HepG2 (cell line): ENCODE results near the gene BMF. TPM values are rescaled to one million over a fixed set of nuclear protein-coding genes. Genes with fewer than 3 reads are reported as not detected.
A peak's percentile ranks its signal among the peaks of the same experiment; 100 is the strongest.

ENCODE experiments used
- BCL6 ChIP-seq: IDR thresholded peaks from 2 replicates; pipeline ENCODE4 v1.6.1; 2016; ENCODE audit warnings: missing genetic modification reagents, missing compliant biosample characterization
- CBX5 ChIP-seq: sonication (generic); formaldehyde crosslinking; IDR thresholded peaks from 2 replicates; pipeline ENCODE4 v1.4.0; 2020; ENCODE audit warnings: missing genetic modification reagents, borderline replicate concordance
- FOXC1 ChIP-seq: sonication (generic); formaldehyde crosslinking; IDR thresholded peaks from 2 replicates; pipeline ENCODE4 v1.8.0; 2022; ENCODE audit warnings: mild to moderate bottlenecking, missing genetic modification reagents, borderline replicate concordance
- HNF4G ChIP-seq, 2 experiments: sonication (generic) in 1 of 2; formaldehyde crosslinking in 1 of 2; IDR thresholded peaks; 2 replicates each; pipeline versions ENCODE4 v1.4.0 to v1.6.1; 2011 to 2020; ENCODE audit warnings: borderline replicate concordance in 2 of 2, low read depth in 2 of 2, mild to moderate bottlenecking in 2 of 2, low read length in 1 of 2, missing genetic modification reagents in 1 of 2, moderate library complexity in 1 of 2
- HNRNPL ChIP-seq: fragments of 200-400 bp; formaldehyde crosslinking; IDR thresholded peaks from 2 replicates; pipeline ENCODE4 v1.6.1; 2017; ENCODE audit warnings: mild to moderate bottlenecking, low read depth, low read length
- NCOA2 ChIP-seq: sonication (generic); formaldehyde crosslinking; IDR thresholded peaks from 2 replicates; pipeline ENCODE4 v1.8.0; 2022; ENCODE audit warnings: inconsistent platforms
- RXRB ChIP-seq: IDR thresholded peaks from 2 replicates; pipeline ENCODE4 v1.6.1; 2016; ENCODE audit warnings: borderline replicate concordance, missing genetic modification reagents, missing compliant biosample characterization
- ZNF563 ChIP-seq: sonication (generic); formaldehyde crosslinking; IDR thresholded peaks from 2 replicates; pipeline ENCODE4 v1.8.0; 2022; ENCODE audit warnings: mild to moderate bottlenecking, moderate library complexity, missing genetic modification reagents
- ZNF572 ChIP-seq: sonication (generic); formaldehyde crosslinking; IDR thresholded peaks from 2 replicates; pipeline ENCODE4 v1.5.1; 2020; ENCODE audit warnings: mild to moderate bottlenecking, missing genetic modification reagents
- polyA plus RNA-seq, 8 experiments: library from polyadenylated mRNA; depleted of rRNA in 3 of 8; stranded (reverse) in 7 of 8; unstranded in 1 of 8; fragments of >200 nt; fragmentation: Illumina TruSeq in 4 of 8; extraction: Trizol in 4 of 8; gene quantifications; 2 replicates each; pipeline versions ENCODE4 v1.2.1 to v1.2.3, GENCODE V29; 2011 to 2016; ENCODE audit warnings: low read depth in 4 of 8, missing spikeins in 1 of 8, mixed read lengths in 1 of 8; ENCODE audit not compliant: insufficient read depth in 1 of 8
- total RNA-seq, 5 experiments: library from RNA; depleted of rRNA; stranded (reverse); fragments of >200 nt; fragmentation: Illumina TruSeq; extraction: Trizol; gene quantifications; 2 replicates each; pipeline ENCODE4 v1.2.3, GENCODE V29; 2016; ENCODE audit warnings: low read depth in 1 of 5
- TF ChIP-seq, protein P1 (sequence below): sonication (generic); formaldehyde crosslinking; IDR thresholded peaks from 2 replicates; pipeline ENCODE4 v1.5.0; 2020; ENCODE audit warnings: mild to moderate bottlenecking, missing genetic modification reagents, borderline replicate concordance
- TF ChIP-seq, protein P2 (sequence below): sonication (generic); formaldehyde crosslinking; IDR thresholded peaks from 2 replicates; pipeline ENCODE4 v1.5.1; 2020; ENCODE audit warnings: missing genetic modification reagents, mild to moderate bottlenecking, borderline replicate concordance
- TF ChIP-seq, protein P3 (sequence below): sonication (generic); formaldehyde crosslinking; IDR thresholded peaks from 2 replicates; pipeline ENCODE4 v1.5.0; 2020; ENCODE audit warnings: mild to moderate bottlenecking, missing genetic modification reagents, borderline replicate concordance

BMF gene
- total and polyA plus RNA-seq, 2 of the 13 experiments (the other 11 are each of a cell fraction or from before 2014, with no cell fraction given), result 8.7 to 15.9 TPM

DNA sequence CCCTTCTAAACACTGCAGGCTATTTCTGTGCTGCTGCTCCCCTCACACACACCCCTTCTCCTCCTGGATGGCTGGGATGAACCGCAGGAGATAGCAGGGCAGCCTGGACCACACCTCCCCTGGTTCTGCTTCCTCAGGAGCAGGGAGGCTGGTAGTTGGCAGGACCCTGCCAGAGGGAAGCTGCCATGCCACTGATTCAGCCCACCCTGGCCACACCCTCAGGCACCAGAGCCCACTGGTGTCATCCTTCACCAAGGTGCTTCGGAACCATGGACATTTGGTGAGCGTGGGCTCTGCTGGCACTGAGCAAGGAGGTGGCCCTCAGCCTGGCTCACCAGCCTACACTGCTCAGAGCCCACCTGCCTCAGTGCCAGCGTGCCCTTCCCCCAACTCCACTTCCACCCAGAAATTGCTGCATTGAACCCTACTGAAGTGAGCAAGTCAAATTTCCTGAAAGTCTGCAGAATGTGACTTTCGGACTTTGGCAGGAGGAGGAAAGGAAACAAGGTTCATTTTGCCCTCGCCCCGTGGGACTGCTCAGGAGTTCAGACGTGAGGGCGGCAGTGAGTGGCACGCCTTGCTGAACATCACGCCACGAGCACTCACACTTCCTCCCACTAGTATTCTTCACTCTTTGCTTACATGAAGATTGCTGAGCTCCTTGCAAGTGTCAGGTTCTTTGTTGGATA is 26.3 kb downstream of the BMF start (continued):
- TF ChIP-seq RXRB (CRISPR knock-in tag) (peak; percentile 57; the same call in 1 of the 2 replicates), BCL6 (CRISPR knock-in tag) (peak; percentile 89), CBX5 (CRISPR knock-in tag) (0 out of 2 replicates have a peak, but pooled peaks have one; percentile 18), HNF4G (IDR thresholded peaks at IDR 0.05; ENCODE audit: borderline replicate concordance, low read depth, low read length) (peak; percentile 72), HNF4G (CRISPR knock-in tag; IDR thresholded peaks at IDR 0.05; ENCODE audit: borderline replicate concordance, low read depth) (peak; percentile 37; the same call in 1 of the 2 replicates), ZNF572 (CRISPR knock-in tag) (0 out of 2 replicates have a peak, but pooled peaks have one; percentile 22), NCOA2 (CRISPR knock-in tag) (peak; percentile 38; the same call in 1 of the 2 replicates), FOXC1 (CRISPR knock-in tag) (0 out of 2 replicates have a peak, but pooled peaks have one; percentile 18), ZNF563 (CRISPR knock-in tag) (0 out of 2 replicates have a peak, but pooled peaks have one; percentile 46), HNRNPL (peak; percentile 72; the same call in 1 of the 2 replicates)
- TF ChIP-seq, protein P1, sequence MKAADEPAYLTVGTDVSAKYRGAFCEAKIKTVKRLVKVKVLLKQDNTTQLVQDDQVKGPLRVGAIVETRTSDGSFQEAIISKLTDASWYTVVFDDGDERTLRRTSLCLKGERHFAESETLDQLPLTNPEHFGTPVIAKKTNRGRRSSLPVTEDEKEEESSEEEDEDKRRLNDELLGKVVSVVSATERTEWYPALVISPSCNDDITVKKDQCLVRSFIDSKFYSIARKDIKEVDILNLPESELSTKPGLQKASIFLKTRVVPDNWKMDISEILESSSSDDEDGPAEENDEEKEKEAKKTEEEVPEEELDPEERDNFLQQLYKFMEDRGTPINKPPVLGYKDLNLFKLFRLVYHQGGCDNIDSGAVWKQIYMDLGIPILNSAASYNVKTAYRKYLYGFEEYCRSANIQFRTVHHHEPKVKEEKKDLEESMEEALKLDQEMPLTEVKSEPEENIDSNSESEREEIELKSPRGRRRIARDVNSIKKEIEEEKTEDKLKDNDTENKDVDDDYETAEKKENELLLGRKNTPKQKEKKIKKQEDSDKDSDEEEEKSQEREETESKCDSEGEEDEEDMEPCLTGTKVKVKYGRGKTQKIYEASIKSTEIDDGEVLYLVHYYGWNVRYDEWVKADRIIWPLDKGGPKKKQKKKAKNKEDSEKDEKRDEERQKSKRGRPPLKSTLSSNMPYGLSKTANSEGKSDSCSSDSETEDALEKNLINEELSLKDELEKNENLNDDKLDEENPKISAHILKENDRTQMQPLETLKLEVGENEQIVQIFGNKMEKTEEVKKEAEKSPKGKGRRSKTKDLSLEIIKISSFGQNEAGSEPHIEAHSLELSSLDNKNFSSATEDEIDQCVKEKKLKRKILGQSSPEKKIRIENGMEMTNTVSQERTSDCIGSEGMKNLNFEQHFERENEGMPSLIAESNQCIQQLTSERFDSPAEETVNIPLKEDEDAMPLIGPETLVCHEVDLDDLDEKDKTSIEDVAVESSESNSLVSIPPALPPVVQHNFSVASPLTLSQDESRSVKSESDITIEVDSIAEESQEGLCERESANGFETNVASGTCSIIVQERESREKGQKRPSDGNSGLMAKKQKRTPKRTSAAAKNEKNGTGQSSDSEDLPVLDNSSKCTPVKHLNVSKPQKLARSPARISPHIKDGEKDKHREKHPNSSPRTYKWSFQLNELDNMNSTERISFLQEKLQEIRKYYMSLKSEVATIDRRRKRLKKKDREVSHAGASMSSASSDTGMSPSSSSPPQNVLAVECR (CRISPR knock-in tag), result no peak; the same call in 1 of the 2 replicates
- TF ChIP-seq, protein P2, sequence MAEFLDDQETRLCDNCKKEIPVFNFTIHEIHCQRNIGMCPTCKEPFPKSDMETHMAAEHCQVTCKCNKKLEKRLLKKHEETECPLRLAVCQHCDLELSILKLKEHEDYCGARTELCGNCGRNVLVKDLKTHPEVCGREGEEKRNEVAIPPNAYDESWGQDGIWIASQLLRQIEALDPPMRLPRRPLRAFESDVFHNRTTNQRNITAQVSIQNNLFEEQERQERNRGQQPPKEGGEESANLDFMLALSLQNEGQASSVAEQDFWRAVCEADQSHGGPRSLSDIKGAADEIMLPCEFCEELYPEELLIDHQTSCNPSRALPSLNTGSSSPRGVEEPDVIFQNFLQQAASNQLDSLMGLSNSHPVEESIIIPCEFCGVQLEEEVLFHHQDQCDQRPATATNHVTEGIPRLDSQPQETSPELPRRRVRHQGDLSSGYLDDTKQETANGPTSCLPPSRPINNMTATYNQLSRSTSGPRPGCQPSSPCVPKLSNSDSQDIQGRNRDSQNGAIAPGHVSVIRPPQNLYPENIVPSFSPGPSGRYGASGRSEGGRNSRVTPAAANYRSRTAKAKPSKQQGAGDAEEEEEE (CRISPR knock-in tag), result 0 out of 2 replicates have a peak, but pooled peaks have one; percentile 68
- TF ChIP-seq, protein P3, sequence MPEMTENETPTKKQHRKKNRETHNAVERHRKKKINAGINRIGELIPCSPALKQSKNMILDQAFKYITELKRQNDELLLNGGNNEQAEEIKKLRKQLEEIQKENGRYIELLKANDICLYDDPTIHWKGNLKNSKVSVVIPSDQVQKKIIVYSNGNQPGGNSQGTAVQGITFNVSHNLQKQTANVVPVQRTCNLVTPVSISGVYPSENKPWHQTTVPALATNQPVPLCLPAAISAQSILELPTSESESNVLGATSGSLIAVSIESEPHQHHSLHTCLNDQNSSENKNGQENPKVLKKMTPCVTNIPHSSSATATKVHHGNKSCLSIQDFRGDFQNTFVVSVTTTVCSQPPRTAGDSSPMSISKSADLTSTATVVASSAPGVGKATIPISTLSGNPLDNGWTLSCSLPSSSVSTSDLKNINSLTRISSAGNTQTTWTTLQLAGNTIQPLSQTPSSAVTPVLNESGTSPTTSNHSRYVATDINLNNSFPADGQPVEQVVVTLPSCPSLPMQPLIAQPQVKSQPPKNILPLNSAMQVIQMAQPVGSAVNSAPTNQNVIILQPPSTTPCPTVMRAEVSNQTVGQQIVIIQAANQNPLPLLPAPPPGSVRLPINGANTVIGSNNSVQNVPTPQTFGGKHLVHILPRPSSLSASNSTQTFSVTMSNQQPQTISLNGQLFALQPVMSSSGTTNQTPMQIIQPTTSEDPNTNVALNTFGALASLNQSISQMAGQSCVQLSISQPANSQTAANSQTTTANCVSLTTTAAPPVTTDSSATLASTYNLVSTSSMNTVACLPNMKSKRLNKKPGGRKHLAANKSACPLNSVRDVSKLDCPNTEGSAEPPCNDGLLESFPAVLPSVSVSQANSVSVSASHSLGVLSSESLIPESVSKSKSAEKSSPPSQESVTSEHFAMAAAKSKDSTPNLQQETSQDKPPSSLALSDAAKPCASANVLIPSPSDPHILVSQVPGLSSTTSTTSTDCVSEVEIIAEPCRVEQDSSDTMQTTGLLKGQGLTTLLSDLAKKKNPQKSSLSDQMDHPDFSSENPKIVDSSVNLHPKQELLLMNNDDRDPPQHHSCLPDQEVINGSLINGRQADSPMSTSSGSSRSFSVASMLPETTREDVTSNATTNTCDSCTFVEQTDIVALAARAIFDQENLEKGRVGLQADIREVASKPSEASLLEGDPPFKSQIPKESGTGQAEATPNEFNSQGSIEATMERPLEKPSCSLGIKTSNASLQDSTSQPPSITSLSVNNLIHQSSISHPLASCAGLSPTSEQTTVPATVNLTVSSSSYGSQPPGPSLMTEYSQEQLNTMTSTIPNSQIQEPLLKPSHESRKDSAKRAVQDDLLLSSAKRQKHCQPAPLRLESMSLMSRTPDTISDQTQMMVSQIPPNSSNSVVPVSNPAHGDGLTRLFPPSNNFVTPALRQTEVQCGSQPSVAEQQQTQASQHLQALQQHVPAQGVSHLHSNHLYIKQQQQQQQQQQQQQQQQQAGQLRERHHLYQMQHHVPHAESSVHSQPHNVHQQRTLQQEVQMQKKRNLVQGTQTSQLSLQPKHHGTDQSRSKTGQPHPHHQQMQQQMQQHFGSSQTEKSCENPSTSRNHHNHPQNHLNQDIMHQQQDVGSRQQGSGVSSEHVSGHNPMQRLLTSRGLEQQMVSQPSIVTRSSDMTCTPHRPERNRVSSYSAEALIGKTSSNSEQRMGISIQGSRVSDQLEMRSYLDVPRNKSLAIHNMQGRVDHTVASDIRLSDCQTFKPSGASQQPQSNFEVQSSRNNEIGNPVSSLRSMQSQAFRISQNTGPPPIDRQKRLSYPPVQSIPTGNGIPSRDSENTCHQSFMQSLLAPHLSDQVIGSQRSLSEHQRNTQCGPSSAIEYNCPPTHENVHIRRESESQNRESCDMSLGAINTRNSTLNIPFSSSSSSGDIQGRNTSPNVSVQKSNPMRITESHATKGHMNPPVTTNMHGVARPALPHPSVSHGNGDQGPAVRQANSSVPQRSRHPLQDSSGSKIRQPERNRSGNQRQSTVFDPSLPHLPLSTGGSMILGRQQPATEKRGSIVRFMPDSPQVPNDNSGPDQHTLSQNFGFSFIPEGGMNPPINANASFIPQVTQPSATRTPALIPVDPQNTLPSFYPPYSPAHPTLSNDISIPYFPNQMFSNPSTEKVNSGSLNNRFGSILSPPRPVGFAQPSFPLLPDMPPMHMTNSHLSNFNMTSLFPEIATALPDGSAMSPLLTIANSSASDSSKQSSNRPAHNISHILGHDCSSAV (CRISPR knock-in tag), result no peak
